Panc1 (cell line): ENCODE results near the gene HPRT1. TPM values are rescaled to one million over a fixed set of nuclear protein-coding genes. Genes with fewer than 3 reads are reported as not detected.

Experiments
- ATAC-seq: fragments of 200-7000 bp; cut with Tn5 transposase; 2 replicates; pipeline ENCODE4 v1.9.1; 2020; ENCODE audit warnings: mild to moderate bottlenecking, moderate library complexity
- BruUV-seq: library from RNA; stranded (reverse); fragments of 400-500 nt; replicated peaks from 2 replicates; lab custom pipeline; 2021; lab: Mats Ljungman, UMichigan
- CTCF ChIA-PET: fragments of 300-600 bp; sonication (Branson Sonifier 250); formaldehyde crosslinking; loops from one replicate; lab custom pipeline; 2022; ENCODE audit warnings: antibody characterized with exemption; lab: Charles Lee
- POLR2A ChIA-PET: fragments of 300-600 bp; sonication (Branson Sonifier 250); formaldehyde crosslinking; loops from one replicate; lab custom pipeline; 2022; ENCODE audit warnings: antibody characterized with exemption; lab: Charles Lee
- DNase-seq: peaks from one replicate; pipeline ENCODE4 v3.0.0-alpha.2; 2010; ENCODE audit warnings: low read depth, low spot score
- H3K27ac ChIP-seq: 2 replicates; pipeline ENCODE4 v1.5.1; 2011; ENCODE audit warnings: mild to moderate bottlenecking, low read length, inconsistent platforms
- H3K27me3 ChIP-seq: fragments of 200-500 bp; sonication (Bioruptor generic); 2 replicates; pipeline ENCODE4 v1.6.0; 2014; ENCODE audit warnings: low read length, inconsistent platforms; ENCODE audit not compliant: control insufficient read depth, insufficient read depth
- H3K36me3 ChIP-seq: fragments of 200-500 bp; sonication (Bioruptor generic); 2 replicates; pipeline ENCODE4 v1.5.1; 2014; ENCODE audit warnings: inconsistent platforms, mild to moderate bottlenecking, low read length, moderate library complexity; ENCODE audit not compliant: control insufficient read depth, insufficient read depth
- H3K4me1 ChIP-seq: 2 replicates; pipeline ENCODE4 v1.5.1; 2011; ENCODE audit warnings: inconsistent platforms, mild to moderate bottlenecking, low read length, moderate library complexity; ENCODE audit not compliant: control insufficient read depth, insufficient read depth
- H3K4me3 ChIP-seq, 2 experiments: 2 replicates each; pipeline ENCODE4 v1.5.1; 2011 to 2012; ENCODE audit warnings: low read depth in 2 of 2, low read length in 2 of 2, mild to moderate bottlenecking in 2 of 2, inconsistent platforms in 1 of 2, moderate library complexity in 1 of 2
- H3K9me3 ChIP-seq: fragments of 200-500 bp; sonication (Bioruptor generic); 2 replicates; pipeline ENCODE4 v1.5.1; 2014; ENCODE audit warnings: low read depth, mild to moderate bottlenecking, inconsistent platforms, low read length, moderate library complexity; ENCODE audit not compliant: control insufficient read depth, insufficient read depth
- POLR2AphosphoS5 ChIP-seq: IDR thresholded peaks from 2 replicates; pipeline ENCODE4 v1.6.1; 2012; ENCODE audit warnings: mild to moderate bottlenecking, low read depth, low read length, moderate library complexity
- REST ChIP-seq, 2 experiments: IDR thresholded peaks; 2 replicates each; pipeline ENCODE4 v1.6.1; 2011 to 2012; ENCODE audit warnings: low read depth in 2 of 2, control low read depth in 1 of 2, low read length in 1 of 2, mild to moderate bottlenecking in 1 of 2, moderate library complexity in 1 of 2; ENCODE audit not compliant: insufficient read depth in 1 of 2
- SIN3A ChIP-seq: IDR thresholded peaks from 2 replicates; pipeline ENCODE4 v1.6.1; 2012; ENCODE audit warnings: low read depth, mild to moderate bottlenecking, low read length, moderate library complexity, borderline replicate concordance; ENCODE audit not compliant: insufficient read depth
- TCF7L2 ChIP-seq: IDR thresholded peaks from 2 replicates; pipeline ENCODE4 v1.6.1; 2011; ENCODE audit warnings: mild to moderate bottlenecking, low read depth, low read length, inconsistent platforms
- in situ Hi-C: cut with HindIII; loops from 2 replicates; pipeline ENCODE4 v1.10.0; 2016; ENCODE audit warnings: low sequenced_read_pairs, low pct_unique_long_range_greater_than_20kb
- intact Hi-C: fragments of 100-400 bp; cut with micrococcal nuclease; formaldehyde crosslinking; loops from one replicate; pipeline ENCODE4 v1.10.0; 2022; ENCODE audit not compliant: unreplicated experiment
- total RNA-seq: library from RNA; stranded (reverse); gene quantifications from one replicate; pipeline ENCODE4 v1.2.1, GENCODE V29; 2021; ENCODE audit not compliant: unreplicated experiment
- TF ChIP-seq, protein P1 (sequence below): fragments of 450-650 bp; IDR thresholded peaks from 2 replicates; pipeline ENCODE4 v1.5.1; 2017; ENCODE audit warnings: mild to moderate bottlenecking

Gene HPRT1
- total RNA-seq, 1 experiment from 2014 or later = 77.1 TPM

DNA sequence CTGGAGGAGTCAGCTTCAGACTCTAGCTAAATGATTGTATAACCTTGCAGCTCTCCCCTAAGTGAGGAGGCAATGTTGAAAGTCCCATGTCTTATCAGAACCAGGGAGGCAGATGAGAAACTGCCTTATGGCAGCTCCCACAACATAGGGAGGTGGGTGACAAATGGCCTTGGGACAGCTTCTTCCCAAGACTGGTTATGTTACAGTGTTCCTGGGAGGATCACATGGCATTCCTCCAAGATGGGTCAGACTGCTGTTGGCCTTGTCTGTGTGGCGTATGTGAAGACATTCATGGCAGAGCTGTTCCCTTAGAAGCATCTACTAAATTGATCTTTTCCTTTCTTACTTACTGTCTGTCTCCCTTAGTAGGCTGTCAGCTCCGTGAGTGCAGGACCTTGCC lies 42.0 kb downstream of the HPRT1 start:
- no peak for ATAC-seq
- in situ Hi-C loops = no loop called here
- no peak for TF ChIP-seq POLR2AphosphoS5
- no peak for TF ChIP-seq SIN3A
- no peak for TF ChIP-seq REST (IDR thresholded peaks at IDR 0.05; ENCODE audit: insufficient read depth in 1 of 2, low read depth in 2 of 2, low read length in 1 of 2)
- no peak for TF ChIP-seq TCF7L2
- TF ChIP-seq, protein P1, sequence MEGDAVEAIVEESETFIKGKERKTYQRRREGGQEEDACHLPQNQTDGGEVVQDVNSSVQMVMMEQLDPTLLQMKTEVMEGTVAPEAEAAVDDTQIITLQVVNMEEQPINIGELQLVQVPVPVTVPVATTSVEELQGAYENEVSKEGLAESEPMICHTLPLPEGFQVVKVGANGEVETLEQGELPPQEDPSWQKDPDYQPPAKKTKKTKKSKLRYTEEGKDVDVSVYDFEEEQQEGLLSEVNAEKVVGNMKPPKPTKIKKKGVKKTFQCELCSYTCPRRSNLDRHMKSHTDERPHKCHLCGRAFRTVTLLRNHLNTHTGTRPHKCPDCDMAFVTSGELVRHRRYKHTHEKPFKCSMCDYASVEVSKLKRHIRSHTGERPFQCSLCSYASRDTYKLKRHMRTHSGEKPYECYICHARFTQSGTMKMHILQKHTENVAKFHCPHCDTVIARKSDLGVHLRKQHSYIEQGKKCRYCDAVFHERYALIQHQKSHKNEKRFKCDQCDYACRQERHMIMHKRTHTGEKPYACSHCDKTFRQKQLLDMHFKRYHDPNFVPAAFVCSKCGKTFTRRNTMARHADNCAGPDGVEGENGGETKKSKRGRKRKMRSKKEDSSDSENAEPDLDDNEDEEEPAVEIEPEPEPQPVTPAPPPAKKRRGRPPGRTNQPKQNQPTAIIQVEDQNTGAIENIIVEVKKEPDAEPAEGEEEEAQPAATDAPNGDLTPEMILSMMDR = no peak
- Histone ChIP-seq H3K4me3 (no peak overlapping the region), H3K4me1 (no peaks in the 10 kb centered on the region), H3K27ac (no peak overlapping the region), H3K36me3 (peaks cover 7% of the 10 kb centered on the region; the same call in 1 of the 2 replicates), H3K9me3 (no peaks in the 10 kb centered on the region), H3K27me3 (no peaks in the 10 kb centered on the region)
- ChIA-PET CTCF (interaction anchor here (0.5 kb wide), 1 partner anchor 241 kb away, joined by 3 read pairs; no protein-coding TSS in a partner anchor), POLR2A (interaction anchor here (0.7 kb wide), 1 partner anchor 67 kb away, joined by 9 read pairs; no protein-coding TSS in a partner anchor)
- no peak for DNase-seq
- no TSS peak for BruUV-seq
- intact Hi-C loops = no loop called here

DNA sequence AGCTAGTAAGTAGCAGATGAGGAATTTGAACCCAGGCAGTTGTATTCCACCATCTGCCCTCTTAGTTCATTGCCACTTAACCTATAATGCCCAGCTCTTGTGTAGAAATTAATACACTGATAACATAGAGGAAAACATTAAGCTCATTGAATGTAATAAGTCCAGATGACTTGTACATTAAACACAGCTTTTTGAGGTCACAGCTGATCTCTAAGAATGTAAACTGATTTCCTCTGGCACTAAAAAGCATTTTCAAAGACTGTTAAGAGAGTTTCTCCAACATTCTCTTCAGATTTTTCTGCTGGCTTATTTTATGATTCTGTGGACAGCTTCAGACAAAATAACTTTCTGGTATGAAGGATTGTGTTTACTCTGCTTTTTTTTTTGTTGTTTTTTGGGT lies 42.7 kb downstream of the HPRT1 start:
- ChIA-PET POLR2A (no interaction called here), CTCF (interaction anchor here (0.5 kb wide), 1 partner anchor 240 kb away, joined by 3 read pairs; no protein-coding TSS in a partner anchor)
- no peaks in the 10 kb centered on the region for H3K9me3 ChIP-seq
- H3K36me3 ChIP-seq = peaks cover 7% of the 10 kb centered on the region; the same call in 1 of the 2 replicates
- no peak overlapping the region for H3K4me3 ChIP-seq
- H3K4me1 ChIP-seq = no peaks in the 10 kb centered on the region
- DNase-seq (no peak), ATAC-seq (no peak)
- intact Hi-C loops = no loop called here
- in situ Hi-C loops = no loop called here
- BruUV-seq = no TSS peak
- no peak overlapping the region for H3K27ac ChIP-seq
- TF ChIP-seq REST (IDR thresholded peaks at IDR 0.05; ENCODE audit: insufficient read depth in 1 of 2, low read depth in 2 of 2, low read length in 1 of 2) = no peak
- H3K27me3 ChIP-seq = no peaks in the 10 kb centered on the region
